Left lung (tissue), 10 donors: ENCODE results near the gene ST7. TPM values are rescaled to one million over a fixed set of nuclear protein-coding genes. Genes with fewer than 3 reads are reported as not detected.

Source experiments
- ATAC-seq: fragments of 200-7000 bp; cut with Tn5 transposase; one replicate; pipeline ENCODE4 v1.9.1; 2020; ENCODE audit warnings: moderate library complexity
- DNase-seq, 4 donors: peaks; one replicate each; pipeline ENCODE4 v3.0.0-alpha.2; 2013 to 2020
- H3K27ac ChIP-seq, 2 donors: fragments of 200-600 bp; sonication (generic) in 1 of 2; one replicate each; pipeline versions ENCODE4 v1.5.0 to v1.8.0; 2020 to 2021
- H3K27me3 ChIP-seq, 2 donors: fragments of 200-600 bp; sonication (generic) in 1 of 2; one replicate each; pipeline versions ENCODE4 v1.5.0 to v1.8.0; 2020 to 2021
- H3K36me3 ChIP-seq, 2 donors: fragments of 200-600 bp; sonication (generic) in 1 of 2; one replicate each; pipeline versions ENCODE4 v1.5.0 to v1.8.0; 2020 to 2021
- H3K4me1 ChIP-seq, 2 donors: fragments of 200-600 bp; one replicate each; pipeline ENCODE4 v1.8.0; 2021
- H3K4me3 ChIP-seq, 2 donors: fragments of 200-600 bp; sonication (generic) in 1 of 2; one replicate each; pipeline versions ENCODE4 v1.5.0 to v1.8.0; 2020 to 2021; ENCODE audit warnings: mild to moderate bottlenecking in 1 of 2
- H3K9me3 ChIP-seq, 2 donors: fragments of 200-600 bp; sonication (generic) in 1 of 2; one replicate each; pipeline versions ENCODE4 v1.5.0 to v1.8.0; 2020 to 2021
- intact Hi-C, 2 donors: fragments of 100-400 bp; cut with DNase I; formaldehyde crosslinking; loops; one replicate each; pipeline versions ENCODE4 v1.11.2 to v1.14.2; 2022
- polyA plus RNA-seq, 6 donors: library from polyadenylated mRNA; unstranded; fragments of 120-200 nt; gene quantifications; one replicate each; pipeline ENCODE4 v1.2.1, GENCODE V29; 2013; ENCODE audit not compliant: insufficient read length in 6 of 6
- total RNA-seq, 2 donors: library from RNA; stranded (reverse); fragmentation: NEBNext Ultra II Directional; extraction: Animal tissue kit (Norgen Biotek cat#: 25700); gene quantifications; one replicate each; pipeline ENCODE4 v1.2.1, GENCODE V29; 2021
- TF ChIP-seq, protein P1 (sequence below), 2 donors: fragments of 200-600 bp; sonication (generic) in 1 of 2; IDR thresholded peaks; one replicate each; pipeline versions ENCODE4 v1.5.0 to v1.8.0; 2021; ENCODE audit warnings: antibody characterized with exemption in 2 of 2
- donor health status: DM: no; HTN: yes; CAD: no.
- donor health status: DM: no; HTN: no; CAD: no.

ST7 gene
- total and polyA plus RNA-seq, 8 donors: 36.3 to 60.6 (median 48.4) TPM

DNA sequence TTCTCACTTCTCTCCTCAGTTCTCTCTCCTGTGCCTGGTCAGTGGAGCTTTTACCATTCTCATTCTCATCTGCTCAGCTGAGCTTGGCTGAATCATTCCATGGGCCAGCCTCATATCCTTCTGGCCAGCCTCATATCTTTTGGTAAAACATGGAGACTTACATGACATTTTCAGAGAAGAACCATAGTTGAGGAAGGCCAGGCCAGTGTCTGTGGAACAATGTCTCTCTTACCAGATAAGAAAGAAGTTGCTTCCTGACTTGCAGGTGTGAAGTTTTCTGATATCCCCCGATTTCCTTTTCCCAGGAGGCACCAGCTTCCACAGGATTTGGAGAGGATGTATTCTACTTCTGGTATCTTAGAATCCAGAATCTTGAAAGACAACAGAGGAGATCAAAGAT lies 24.7 kb downstream of the ST7 start:
- no peaks in the 10 kb centered on the region for H3K27me3 ChIP-seq
- DNase-seq: no peak
- H3K4me1 ChIP-seq: no peaks in the 10 kb centered on the region
- intact Hi-C loops: no loop called here
- H3K36me3 ChIP-seq: no peaks in the 10 kb centered on the region
- no peak for ATAC-seq
- no peaks in the 10 kb centered on the region for H3K9me3 ChIP-seq
- no peak overlapping the region for H3K4me3 ChIP-seq
- TF ChIP-seq, protein P1, sequence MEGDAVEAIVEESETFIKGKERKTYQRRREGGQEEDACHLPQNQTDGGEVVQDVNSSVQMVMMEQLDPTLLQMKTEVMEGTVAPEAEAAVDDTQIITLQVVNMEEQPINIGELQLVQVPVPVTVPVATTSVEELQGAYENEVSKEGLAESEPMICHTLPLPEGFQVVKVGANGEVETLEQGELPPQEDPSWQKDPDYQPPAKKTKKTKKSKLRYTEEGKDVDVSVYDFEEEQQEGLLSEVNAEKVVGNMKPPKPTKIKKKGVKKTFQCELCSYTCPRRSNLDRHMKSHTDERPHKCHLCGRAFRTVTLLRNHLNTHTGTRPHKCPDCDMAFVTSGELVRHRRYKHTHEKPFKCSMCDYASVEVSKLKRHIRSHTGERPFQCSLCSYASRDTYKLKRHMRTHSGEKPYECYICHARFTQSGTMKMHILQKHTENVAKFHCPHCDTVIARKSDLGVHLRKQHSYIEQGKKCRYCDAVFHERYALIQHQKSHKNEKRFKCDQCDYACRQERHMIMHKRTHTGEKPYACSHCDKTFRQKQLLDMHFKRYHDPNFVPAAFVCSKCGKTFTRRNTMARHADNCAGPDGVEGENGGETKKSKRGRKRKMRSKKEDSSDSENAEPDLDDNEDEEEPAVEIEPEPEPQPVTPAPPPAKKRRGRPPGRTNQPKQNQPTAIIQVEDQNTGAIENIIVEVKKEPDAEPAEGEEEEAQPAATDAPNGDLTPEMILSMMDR (IDR thresholded peaks at IDR 0.05): no peak
- H3K27ac ChIP-seq: no peak overlapping the region

DNA sequence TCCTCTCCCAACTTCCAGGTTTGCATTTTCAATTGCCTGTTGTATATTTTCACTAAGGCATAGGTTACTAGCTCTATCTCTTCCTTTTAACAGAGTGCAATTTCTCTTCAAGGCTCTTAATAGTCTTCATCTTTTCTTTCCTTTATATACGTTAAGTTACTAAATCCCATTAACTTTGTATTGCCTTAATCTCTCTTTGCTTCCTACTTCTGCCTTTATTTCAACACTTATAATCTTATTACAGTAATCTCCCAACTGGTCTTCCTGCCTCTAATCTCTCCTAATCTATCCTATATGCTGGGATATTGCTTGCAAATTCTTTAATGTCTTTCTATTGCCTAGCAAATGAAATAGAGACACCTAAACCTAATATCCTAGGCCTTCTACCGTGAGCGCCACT lies 26.1 kb downstream of the ST7 start:
- TF ChIP-seq, protein P1 (IDR thresholded peaks at IDR 0.05): no peak
- H3K4me3 ChIP-seq: no peak overlapping the region
- intact Hi-C loops: no loop called here
- no peaks in the 10 kb centered on the region for H3K9me3 ChIP-seq
- H3K36me3 ChIP-seq: no peaks in the 10 kb centered on the region
- ATAC-seq (no peak), DNase-seq (no peak)
- H3K4me1 ChIP-seq: no peaks in the 10 kb centered on the region
- no peak overlapping the region for H3K27ac ChIP-seq
- no peaks in the 10 kb centered on the region for H3K27me3 ChIP-seq

DNA sequence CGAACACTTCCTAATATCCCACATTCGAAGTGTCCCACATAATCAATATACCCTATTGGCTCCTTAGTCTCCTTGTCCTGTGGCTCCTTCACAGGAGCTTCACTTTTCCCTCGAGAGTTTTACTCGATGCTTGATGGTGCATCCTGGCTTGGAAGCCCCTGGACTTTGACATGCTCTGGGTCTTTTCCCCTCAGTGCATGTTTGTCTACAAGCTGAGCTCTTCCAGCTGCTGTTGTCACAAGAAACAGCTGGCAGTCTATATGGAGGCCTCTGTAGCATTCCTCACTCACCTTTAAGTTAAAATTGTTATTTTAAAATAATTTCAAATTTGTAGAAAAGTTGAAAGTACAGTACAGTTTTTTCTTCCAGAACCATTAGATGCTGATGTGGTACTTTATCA lies 27.1 kb downstream of the ST7 start:
- ATAC-seq (no peak), DNase-seq (no peak)
- intact Hi-C loops: no loop called here
- Histone ChIP-seq H3K27ac (no peak overlapping the region), H3K4me1 (peaks cover 0 to 2% of the 10 kb centered on the region in 2 donors), H3K36me3 (no peaks in the 10 kb centered on the region), H3K4me3 (no peak overlapping the region), H3K9me3 (no peaks in the 10 kb centered on the region), H3K27me3 (no peaks in the 10 kb centered on the region)
- TF ChIP-seq, protein P1 (IDR thresholded peaks at IDR 0.05): no peak

DNA sequence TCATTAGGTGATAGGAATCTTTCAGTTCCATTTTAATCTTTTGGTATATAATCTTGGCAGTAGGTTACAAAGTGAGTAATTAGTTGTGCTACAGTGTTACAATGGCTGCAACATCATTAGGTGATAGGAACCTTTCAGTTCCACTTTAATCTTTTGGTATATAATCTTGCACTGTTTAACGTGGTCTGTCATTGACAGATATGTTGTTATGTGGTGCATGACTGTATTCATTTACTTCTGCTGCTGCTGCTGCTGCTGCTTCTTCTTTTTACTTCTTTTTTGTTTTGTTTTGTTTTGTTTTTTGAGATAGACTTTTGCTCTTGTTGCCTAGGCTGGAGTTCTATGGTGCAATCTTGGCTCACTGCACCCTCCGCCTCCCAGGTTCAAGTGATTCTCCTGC lies 28.6 kb downstream of the ST7 start:
- intact Hi-C loops: no loop called here
- no peak for DNase-seq
- TF ChIP-seq, protein P1 (IDR thresholded peaks at IDR 0.05): no peak

DNA sequence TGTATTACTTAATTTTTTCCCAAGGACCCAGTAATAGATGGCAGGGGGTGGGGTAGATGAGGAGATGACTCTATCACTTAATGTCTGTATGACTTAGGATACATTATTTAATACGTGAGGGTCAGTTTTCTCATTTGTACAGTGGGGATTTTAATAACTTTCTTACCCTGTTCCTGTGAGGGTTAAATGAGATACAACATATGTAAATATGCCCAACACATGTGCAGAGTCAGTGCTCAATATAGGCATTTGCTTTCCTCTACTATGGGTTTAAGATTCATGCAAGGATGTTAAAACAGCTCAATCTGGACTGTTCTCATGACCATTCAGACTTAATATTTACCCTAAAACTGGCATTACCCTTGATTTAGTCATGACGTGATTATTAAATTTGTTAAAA lies 31.2 kb downstream of the ST7 start:
- Histone ChIP-seq H3K4me3 (no peak overlapping the region), H3K27me3 (no peaks in the 10 kb centered on the region), H3K27ac (no peak overlapping the region), H3K4me1 (peaks cover 0 to 12% of the 10 kb centered on the region in 2 donors), H3K9me3 (no peaks in the 10 kb centered on the region), H3K36me3 (no peaks in the 10 kb centered on the region)
- TF ChIP-seq, protein P1 (IDR thresholded peaks at IDR 0.05): no peak
- ATAC-seq (no peak), DNase-seq (no peak)
- intact Hi-C loops: no loop called here

More for the DNA sequence above, 28.6 kb downstream of the ST7 start:
- no peak for ATAC-seq
- no peaks in the 10 kb centered on the region for H3K27me3 ChIP-seq
- no peaks in the 10 kb centered on the region for H3K9me3 ChIP-seq
- H3K36me3 ChIP-seq: no peaks in the 10 kb centered on the region
- H3K4me3 ChIP-seq: no peak overlapping the region
- peaks cover 0 to 7% of the 10 kb centered on the region in 2 donors for H3K4me1 ChIP-seq
- no peak overlapping the region for H3K27ac ChIP-seq
